Nucleus accumbens (tissue), 56 donors: ENCODE measurements around the gene ELF2.
"Not testable (repeated sequence)": the region's sequence is repeated elsewhere in the genome, so short reads cannot be mapped to it uniquely, and the experiment has no call there.

Experiments used
- DNase-seq, 56 donors: peaks; one replicate each; lab custom pipeline; 2025; lab: John Stamatoyannopoulos, UW

The ELF2 gene

GRCh38 chr4:139025841-139026240 is 151.2 kb downstream of the ELF2 start:
- no peak for DNase-seq

GRCh38 chr4:139024686-139025085 is 152.3 kb downstream of the ELF2 start:
- no peak for DNase-seq

GRCh38 chr4:139022835-139023234 is 154.2 kb downstream of the ELF2 start:
- DNase-seq, result no peak

GRCh38 chr4:139021071-139021470 is 155.9 kb downstream of the ELF2 start:
- DNase-seq, result not testable (repeated sequence)

GRCh38 chr4:139020384-139020783 is 156.6 kb downstream of the ELF2 start:
- DNase-seq, result no peak

- no peak for DNase-seq
These were observed 157.9 kb downstream of the ELF2 start for GRCh38 chr4:139018971-139019758.

- no peak for DNase-seq
These were observed 158.5 kb downstream of the ELF2 start for GRCh38 chr4:139018501-139018900.

- no peak for DNase-seq
These were observed 159.2 kb downstream of the ELF2 start for GRCh38 chr4:139017861-139018260.

- peak in 33 of 56 donors; percentile 7 to 71 (median 43) for DNase-seq
These were observed 161.0 kb downstream of the ELF2 start for GRCh38 chr4:139015948-139016471.

- DNase-seq, result peak; percentile 30 to 97 (median 84)
These were observed 161.6 kb downstream of the ELF2 start, which contains the start of gene NOCT for GRCh38 chr4:139015269-139015947. Gene NOCT (plus strand): TSS chr4:139015781. CDS start chr4:139015982, 201 bp downstream.

GRCh38 chr4:139014371-139015268 is 162.4 kb downstream of the ELF2 start:
- peak in 5 of 56 donors; percentile 10 to 58 (median 36) for DNase-seq

- no peak for DNase-seq
These were observed 165.6 kb downstream of the ELF2 start for GRCh38 chr4:139011225-139011950.

- DNase-seq, result no peak
These were observed 167.3 kb downstream of the ELF2 start for GRCh38 chr4:139009702-139010101.

- DNase-seq, result not testable (repeated sequence)
These were observed 168.7 kb downstream of the ELF2 start for GRCh38 chr4:139008278-139008677.

- no peak for DNase-seq
These were observed 169.4 kb downstream of the ELF2 start for GRCh38 chr4:139007640-139008039.
